HUES6 (cell line): ENCODE data around the gene CTSD.

Experiments
- H3K27ac ChIP-seq: 2 replicates; pipeline ENCODE4 v1.7.0; 2013; ENCODE audit warnings: low read depth, mild to moderate bottlenecking, low read length, inconsistent platforms
- H3K27me3 ChIP-seq: 2 replicates; pipeline ENCODE4 v1.6.1; 2013; ENCODE audit warnings: low read length; ENCODE audit not compliant: control insufficient read depth, insufficient read depth
- H3K36me3 ChIP-seq: 2 replicates; pipeline ENCODE4 v1.6.1; 2013; ENCODE audit warnings: low read length; ENCODE audit not compliant: control insufficient read depth, insufficient read depth
- H3K4me1 ChIP-seq: 2 replicates; pipeline ENCODE4 v1.6.1; 2013; ENCODE audit warnings: low read length; ENCODE audit not compliant: control insufficient read depth, insufficient read depth
- H3K4me3 ChIP-seq: 2 replicates; pipeline ENCODE4 v1.5.1; 2013; ENCODE audit warnings: low read depth, low read length
- H3K9ac ChIP-seq: one replicate; pipeline ENCODE4 v1.6.1; 2013; ENCODE audit warnings: mild to moderate bottlenecking, low read length
- H3K9me3 ChIP-seq: 2 replicates; pipeline ENCODE4 v1.6.1; 2013; ENCODE audit warnings: low read depth, low read length; ENCODE audit not compliant: control insufficient read depth, insufficient read depth

The CTSD gene

DNA sequence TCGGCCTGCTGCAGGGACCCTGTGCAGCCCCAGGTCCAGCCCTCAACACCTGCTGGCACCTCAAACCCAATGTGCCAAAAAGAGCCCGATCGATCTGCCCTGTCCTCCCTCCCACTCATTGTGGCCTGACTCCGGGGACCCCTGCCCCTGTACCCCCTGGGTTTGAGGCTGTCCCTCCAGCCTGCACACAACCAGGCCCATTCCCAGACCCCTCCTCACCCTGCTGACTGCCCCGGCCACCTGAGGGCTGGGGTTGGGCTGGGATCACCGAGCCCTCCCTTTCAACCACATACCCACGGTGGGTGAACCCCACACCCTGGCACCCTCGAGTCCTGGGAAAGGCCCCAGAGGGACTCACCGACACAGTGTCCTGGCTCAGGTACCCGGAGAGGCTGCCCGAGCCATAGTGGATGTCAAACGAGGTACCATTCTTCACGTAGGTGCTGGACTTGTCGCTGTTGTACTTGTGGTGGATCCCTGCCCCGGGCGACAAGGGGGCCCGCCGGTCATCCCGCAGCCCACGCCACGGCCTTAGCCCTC lies 5.0 kb downstream of the CTSD start:
- H3K9ac ChIP-seq: no peak overlapping the region
- H3K36me3 ChIP-seq: peaks cover 51% of the 10 kb centered on the region
- no peak overlapping the region for H3K27ac ChIP-seq
- no peak overlapping the region for H3K4me3 ChIP-seq
- H3K4me1 ChIP-seq: peaks cover 7% of the 10 kb centered on the region
- no peaks in the 10 kb centered on the region for H3K27me3 ChIP-seq
- no peaks in the 10 kb centered on the region for H3K9me3 ChIP-seq

DNA sequence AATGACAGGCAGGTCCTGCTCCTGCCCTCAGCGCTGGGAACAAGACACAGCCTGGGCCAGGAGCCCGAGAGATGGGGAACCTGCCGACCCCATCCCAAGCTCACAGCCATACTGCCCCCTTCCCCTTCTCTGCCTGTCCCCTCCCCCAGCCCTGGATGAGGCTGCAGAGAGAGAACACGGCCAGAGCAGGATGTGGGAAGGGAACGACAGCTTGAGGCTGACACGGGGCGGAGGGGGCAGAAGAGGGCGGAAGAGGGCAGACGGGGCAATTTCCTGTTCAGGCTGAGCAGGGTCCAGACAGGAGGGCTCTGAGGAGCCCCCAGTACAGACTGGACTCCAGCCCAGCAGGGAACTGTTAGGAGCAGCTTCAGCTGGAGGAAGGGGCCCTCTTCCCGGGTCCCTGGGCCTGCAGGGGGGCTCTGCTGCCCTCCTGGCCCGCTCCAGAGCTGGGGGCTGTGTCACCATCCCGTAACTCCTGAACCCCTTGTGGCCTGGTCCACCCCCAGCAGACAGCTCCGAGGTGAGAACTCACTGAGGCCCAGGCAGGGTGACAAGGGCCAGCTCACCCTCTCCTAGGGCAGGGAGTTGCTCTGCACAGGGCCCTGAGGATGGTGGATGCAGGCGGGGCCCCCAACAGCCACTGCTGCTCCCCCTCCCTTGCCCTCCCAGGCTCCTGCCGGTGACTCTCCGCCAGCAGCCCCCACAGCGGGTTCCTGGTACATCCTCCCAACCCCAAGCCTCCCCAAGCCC lies 5.7 kb downstream of the CTSD start:
- Histone ChIP-seq H3K9me3 (no peaks in the 10 kb centered on the region), H3K27ac (no peak overlapping the region), H3K4me3 (no peak overlapping the region), H3K36me3 (peaks cover 58% of the 10 kb centered on the region), H3K27me3 (no peaks in the 10 kb centered on the region), H3K9ac (no peak overlapping the region), H3K4me1 (peaks cover 6% of the 10 kb centered on the region)

DNA sequence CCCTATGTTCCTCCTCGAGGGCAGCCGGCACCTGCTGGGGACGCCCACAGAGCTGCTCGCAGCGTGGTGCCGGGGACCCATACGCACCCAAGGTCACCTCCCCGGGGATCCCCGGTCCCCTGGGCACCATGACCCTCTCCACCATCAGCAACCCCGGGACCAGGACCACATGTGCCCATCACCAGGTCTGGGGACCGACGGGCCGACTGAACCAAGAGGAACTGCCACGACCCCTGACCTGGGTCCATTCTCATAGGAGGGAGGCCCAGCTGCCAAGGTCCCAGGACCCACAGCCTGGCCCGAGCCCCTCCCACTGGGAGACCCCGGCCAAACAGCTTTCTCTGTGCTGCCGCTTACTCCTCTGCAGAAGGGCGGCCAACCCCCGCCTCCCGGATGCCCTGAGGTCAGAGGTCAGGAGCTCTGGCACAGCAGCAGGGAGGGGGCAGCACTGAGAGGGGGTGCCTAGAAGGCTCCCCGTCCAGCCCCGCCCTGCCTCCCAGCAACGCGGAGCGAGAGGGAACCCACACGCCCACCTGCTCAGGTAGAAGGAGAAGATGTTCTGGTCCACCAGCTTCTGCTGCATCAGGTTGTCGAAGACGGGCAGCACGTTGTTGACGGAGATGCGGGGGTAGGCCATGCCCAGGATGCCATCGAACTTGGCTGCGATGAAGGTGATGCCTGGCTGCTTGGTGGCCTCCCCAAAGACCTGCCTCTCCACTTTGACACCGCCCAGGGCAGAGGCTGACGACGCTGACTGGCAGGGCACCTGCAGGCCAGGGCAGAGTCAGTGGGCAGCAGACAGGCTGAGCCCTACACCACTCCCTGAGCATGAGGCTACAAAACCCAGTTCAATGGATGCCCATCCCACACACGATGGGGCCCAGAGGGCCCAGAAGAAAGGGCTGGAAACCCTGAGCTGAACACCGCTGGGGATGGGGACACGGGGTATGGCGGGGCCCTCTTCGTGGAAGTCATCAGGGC lies 6.6 kb downstream of the CTSD start:
- Histone ChIP-seq H3K4me3 (no peak overlapping the region), H3K27ac (no peak overlapping the region), H3K4me1 (no peaks in the 10 kb centered on the region), H3K27me3 (no peaks in the 10 kb centered on the region), H3K9me3 (no peaks in the 10 kb centered on the region), H3K36me3 (peaks cover 63% of the 10 kb centered on the region), H3K9ac (no peak overlapping the region)

DNA sequence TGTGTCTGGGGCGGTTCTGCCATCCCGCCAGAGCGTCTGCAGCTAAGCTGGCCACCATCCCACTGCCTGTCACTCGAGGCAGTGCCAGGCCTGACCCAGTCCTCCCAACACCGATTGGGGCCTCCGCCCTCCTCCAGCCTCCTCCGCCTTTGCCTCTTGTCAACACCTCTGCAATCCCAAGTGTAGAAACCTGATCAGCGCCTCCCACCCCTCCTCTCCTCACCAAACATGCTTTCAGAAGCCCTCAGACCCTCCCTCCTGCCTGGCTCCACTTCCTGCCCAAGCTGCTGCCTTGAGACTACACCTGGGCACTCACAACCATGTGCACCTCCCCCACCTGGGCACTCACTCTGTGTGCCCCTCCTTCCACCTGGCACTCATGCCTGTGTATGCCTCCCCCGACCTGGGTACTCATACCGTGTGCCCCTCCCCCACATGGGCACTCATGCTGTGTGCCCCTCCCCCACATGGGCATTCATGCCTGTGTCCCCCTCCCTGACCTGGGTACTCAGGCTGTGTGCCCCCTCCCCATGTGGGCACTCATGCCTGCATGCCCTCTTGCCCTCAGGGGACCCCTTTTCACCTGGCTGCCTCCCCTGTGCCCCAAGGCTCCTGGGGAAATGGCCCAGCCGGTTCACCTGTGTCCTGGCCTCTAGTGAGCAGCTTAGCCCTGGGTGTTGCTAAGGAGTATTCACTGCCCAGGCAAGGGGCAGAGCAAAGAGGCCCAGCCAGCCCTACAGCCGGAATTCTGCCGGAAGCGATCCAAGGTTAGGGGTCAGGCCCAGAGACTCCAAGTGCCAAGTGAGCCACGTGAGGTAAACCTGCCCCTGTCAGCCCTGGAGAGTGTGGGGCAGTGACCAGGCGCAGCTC lies 7.8 kb downstream of the CTSD start:
- no peaks in the 10 kb centered on the region; the same call in 1 of the 2 replicates for H3K27me3 ChIP-seq
- H3K36me3 ChIP-seq: peaks cover 59% of the 10 kb centered on the region
- no peak overlapping the region for H3K4me3 ChIP-seq
- no peak overlapping the region for H3K27ac ChIP-seq
- no peak overlapping the region for H3K9ac ChIP-seq
- H3K4me1 ChIP-seq: no peaks in the 10 kb centered on the region
- H3K9me3 ChIP-seq: no peaks in the 10 kb centered on the region

DNA sequence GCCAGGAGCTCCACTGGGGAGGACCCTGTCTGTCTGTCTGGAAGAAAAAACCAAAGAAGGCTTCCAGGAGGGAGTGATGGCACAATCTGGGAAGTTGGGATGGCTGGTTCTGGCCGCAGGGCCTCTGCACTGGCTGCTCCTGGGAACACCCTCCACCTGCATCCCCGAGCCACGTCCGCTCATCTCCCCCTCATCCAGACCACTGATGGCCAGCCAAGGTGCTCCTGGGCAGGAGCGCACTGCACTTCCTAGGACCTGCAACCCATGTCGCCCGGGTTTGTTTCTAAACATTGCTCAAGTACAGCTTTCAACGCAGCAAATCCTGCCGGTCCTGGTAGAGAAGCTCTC lies 8.4 kb downstream of the CTSD start:
- H3K4me3 ChIP-seq: no peak overlapping the region
- peaks cover 53% of the 10 kb centered on the region for H3K36me3 ChIP-seq
- H3K4me1 ChIP-seq: peaks cover 4% of the 10 kb centered on the region; the same call in 1 of the 2 replicates
- H3K9me3 ChIP-seq: no peaks in the 10 kb centered on the region
- peaks cover 5% of the 10 kb centered on the region for H3K27me3 ChIP-seq
- H3K9ac ChIP-seq: no peak overlapping the region
- no peak overlapping the region for H3K27ac ChIP-seq

DNA sequence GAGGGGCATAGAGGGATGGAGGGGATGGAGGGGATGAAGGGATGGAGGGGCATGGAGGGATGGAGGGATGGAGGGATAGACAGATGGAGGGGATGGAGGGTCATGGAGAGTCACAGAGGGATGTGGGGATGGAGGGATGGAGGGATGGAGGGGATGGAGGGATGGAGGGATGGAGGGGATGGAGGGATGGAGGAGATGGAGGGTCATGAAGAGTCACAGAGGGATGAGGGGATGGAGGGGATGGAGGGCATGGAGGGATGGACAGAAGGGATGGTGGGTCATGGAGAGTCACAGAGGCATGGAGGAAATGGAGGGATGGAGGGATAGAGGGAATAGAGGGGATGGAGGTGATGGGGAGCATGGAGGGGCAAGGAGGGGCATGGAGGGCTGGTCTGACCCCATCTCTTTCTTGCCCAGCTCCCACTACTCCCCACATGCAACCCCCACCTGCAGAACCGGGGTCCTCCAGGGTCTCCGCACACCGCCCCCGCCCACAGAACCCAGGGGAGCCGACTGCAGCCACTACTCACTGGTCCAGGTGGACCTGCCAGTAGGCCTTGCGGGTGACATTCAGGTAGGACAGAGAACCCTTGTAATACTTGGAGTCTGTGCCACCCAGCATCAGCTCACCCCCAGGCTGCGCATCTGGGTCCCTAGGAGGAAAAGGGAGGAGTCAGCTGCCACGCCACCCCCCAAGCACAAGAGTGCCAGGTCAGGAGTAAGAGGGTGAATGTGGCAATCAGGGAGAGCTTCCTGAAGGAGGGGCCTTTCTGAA lies 9.2 kb downstream of the CTSD start:
- Histone ChIP-seq H3K9ac (no peak overlapping the region), H3K4me1 (peaks cover 11% of the 10 kb centered on the region; the same call in 1 of the 2 replicates), H3K36me3 (peaks cover 47% of the 10 kb centered on the region), H3K9me3 (no peaks in the 10 kb centered on the region), H3K4me3 (no peak overlapping the region), H3K27ac (no peak overlapping the region), H3K27me3 (peaks cover 12% of the 10 kb centered on the region)

DNA sequence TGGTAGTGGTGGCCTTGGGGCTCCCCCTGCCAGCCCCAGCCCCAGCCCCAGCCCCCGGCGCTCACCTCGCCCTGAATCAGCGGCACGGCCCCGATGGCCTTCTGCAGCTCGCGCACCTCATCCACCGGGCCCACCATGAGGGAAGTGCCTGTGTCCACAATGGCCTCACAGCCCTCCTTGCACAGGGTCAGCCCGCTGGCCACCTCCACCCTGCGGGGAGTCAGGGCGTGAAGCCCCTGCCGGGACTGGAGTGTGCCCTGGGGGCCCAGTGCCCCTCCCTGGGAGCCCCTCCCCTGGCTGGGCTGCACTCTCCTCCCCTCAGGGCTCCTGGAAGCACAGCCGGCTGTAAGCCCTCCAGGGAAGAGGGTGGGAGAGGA lies 9.8 kb downstream of the CTSD start:
- Histone ChIP-seq H3K4me1 (peaks cover 11% of the 10 kb centered on the region; the same call in 1 of the 2 replicates), H3K4me3 (no peak overlapping the region), H3K9ac (no peak overlapping the region), H3K27me3 (peaks cover 19% of the 10 kb centered on the region), H3K36me3 (peaks cover 42% of the 10 kb centered on the region), H3K9me3 (no peaks in the 10 kb centered on the region), H3K27ac (no peak overlapping the region)

DNA sequence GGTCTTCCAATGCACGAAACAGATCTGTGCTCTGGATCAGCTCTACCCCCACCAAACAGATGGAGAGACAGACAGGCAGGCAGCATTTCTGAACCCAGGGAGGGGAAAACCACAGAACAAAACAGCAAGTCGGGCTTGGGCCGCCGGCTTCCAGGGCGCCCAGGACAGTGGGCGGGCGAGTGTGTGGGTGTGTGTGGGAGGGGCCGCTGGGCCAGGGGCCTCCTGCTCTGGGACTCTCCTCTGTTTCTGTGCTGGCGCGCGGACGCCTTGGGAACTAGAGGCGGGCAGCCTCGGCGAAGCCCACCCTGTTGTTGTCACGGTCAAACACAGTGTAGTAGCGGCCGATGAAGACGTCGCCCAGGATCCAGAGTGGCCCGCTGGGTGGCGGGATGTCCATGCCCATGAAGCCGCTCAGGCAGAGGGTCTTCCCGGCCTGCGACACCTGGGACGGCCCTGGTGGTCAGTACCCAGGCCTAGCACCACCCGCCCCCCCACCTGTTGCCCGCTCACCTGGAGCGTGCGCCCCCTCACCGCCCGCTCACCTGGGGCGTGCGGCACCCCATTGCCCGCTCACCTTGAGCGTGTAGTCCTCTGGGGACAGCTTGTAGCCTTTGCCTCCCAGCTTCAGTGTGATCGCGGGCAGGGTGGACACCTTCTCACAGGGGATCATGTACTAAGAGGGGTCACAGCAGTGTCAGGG lies 10.3 kb downstream of the CTSD start:
- H3K27ac ChIP-seq: no peak overlapping the region
- H3K4me3 ChIP-seq: no peak overlapping the region
- no peak overlapping the region for H3K9ac ChIP-seq
- H3K9me3 ChIP-seq: no peaks in the 10 kb centered on the region
- peaks cover 24% of the 10 kb centered on the region for H3K27me3 ChIP-seq
- peaks cover 42% of the 10 kb centered on the region for H3K36me3 ChIP-seq
- H3K4me1 ChIP-seq: peaks cover 11% of the 10 kb centered on the region; the same call in 1 of the 2 replicates

DNA sequence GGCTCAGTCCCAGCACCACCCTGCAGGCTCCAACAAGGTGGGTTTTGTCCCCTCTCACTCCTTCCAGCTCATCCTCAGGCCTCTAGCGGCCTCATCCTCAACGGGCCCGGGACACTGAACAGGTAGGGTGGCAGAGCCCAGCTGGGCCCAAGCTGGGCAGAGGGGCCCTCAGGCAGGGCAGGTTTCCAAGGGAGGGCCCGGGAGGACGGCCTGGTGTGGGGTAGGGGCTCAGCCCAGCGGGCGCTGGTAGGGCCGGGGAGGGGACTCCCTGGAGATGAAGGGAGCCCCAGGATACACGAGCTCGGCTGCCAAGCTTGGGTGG lies 10.9 kb downstream of the CTSD start:
- peaks cover 42% of the 10 kb centered on the region for H3K36me3 ChIP-seq
- no peak overlapping the region for H3K9ac ChIP-seq
- peaks cover 11% of the 10 kb centered on the region; the same call in 1 of the 2 replicates for H3K4me1 ChIP-seq
- peaks cover 29% of the 10 kb centered on the region for H3K27me3 ChIP-seq
- H3K9me3 ChIP-seq: no peaks in the 10 kb centered on the region
- H3K27ac ChIP-seq: no peak overlapping the region
- H3K4me3 ChIP-seq: no peak overlapping the region
